Esophagus muscularis mucosa (tissue), 3 donors: ENCODE results near the gene ZNF862.

Source experiments
- CTCF ChIP-seq, 3 experiments: fragments of 200-600 bp in 2 of 3; fragments of 450-650 bp in 1 of 3; sonication (generic) in 2 of 3; IDR thresholded peaks; one replicate each; pipeline ENCODE4 v1.5.1; 2017 to 2019; ENCODE audit warnings: antibody characterized with exemption in 3 of 3, mild to moderate bottlenecking in 2 of 3, moderate library complexity in 1 of 3
- POLR2A ChIP-seq: fragments of 450-650 bp; IDR thresholded peaks from one replicate; pipeline ENCODE4 v1.6.1; 2017; ENCODE audit warnings: antibody characterized with exemption, moderate library complexity, mild to moderate bottlenecking, low read depth
- POLR2AphosphoS5 ChIP-seq, 2 donors: sonication (generic); formaldehyde crosslinking; IDR thresholded peaks; one replicate each; pipeline ENCODE4 v1.6.1; 2017; ENCODE audit warnings: antibody characterized with exemption in 2 of 2

DNA sequence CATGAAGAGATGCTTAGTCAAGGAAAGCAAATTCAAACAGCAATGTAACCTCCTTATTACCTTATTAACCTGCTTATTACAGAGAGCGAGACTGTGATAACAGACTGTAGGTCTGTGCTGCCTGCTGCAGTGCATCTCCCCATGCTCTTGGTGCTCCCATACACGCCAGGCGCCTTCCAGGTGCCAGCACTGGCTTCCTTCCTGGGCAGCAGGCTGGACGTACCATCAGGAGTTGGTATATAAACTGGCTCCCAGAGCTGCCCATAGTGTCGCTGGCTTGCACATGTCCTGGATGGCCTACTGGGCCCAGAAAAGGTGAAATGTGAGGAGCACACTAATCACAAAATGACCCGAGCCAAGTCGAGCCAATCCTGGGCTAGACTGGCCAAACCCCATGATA is 49.1 kb downstream of the ZNF862 start:
- TF ChIP-seq CTCF (IDR thresholded peaks at IDR 0.05) (no peak), POLR2AphosphoS5 (IDR thresholded peaks at IDR 0.05) (no peak), POLR2A (no peak)
